Myocyte (in vitro differentiated cells): ENCODE data around the gene SPOCK1. TPM values are rescaled to one million over a fixed set of nuclear protein-coding genes. Genes with fewer than 3 reads are reported as not detected.
A peak's percentile ranks its signal among the peaks of the same experiment; 100 is the strongest.
"Not testable (repeated sequence)": the region's sequence is repeated elsewhere in the genome, so short reads cannot be mapped to it uniquely, and the experiment has no call there.

Source experiments
- DNase-seq: peaks from one replicate; pipeline ENCODE4 v3.0.0-alpha.2; 2012; ENCODE audit warnings: low read depth
- total RNA-seq: library from RNA; depleted of rRNA; stranded (reverse); fragments of >200 nt; gene quantifications from 2 replicates; pipeline ENCODE4 v1.2.3, GENCODE V29; 2014

Gene SPOCK1
- total RNA-seq, 1 donor from 2014 or later, result 9.5 TPM

- no peak for DNase-seq
Observed at GRCh38 chr5:137398751-137399150, 100.4 kb downstream of the SPOCK1 start.

GRCh38 chr5:137398154-137398553, 101.0 kb downstream of the SPOCK1 start:
- no peak for DNase-seq

GRCh38 chr5:137395011-137395755, 103.9 kb downstream of the SPOCK1 start:
- peak; percentile 89 for DNase-seq

GRCh38 chr5:137394380-137394779, 104.7 kb downstream of the SPOCK1 start:
- peak; percentile 25 for DNase-seq

GRCh38 chr5:137393196-137393993, 105.7 kb downstream of the SPOCK1 start:
- DNase-seq, result no peak

- no peak for DNase-seq
Observed at GRCh38 chr5:137392261-137392660, 106.9 kb downstream of the SPOCK1 start.

GRCh38 chr5:137391044-137391443, 108.1 kb downstream of the SPOCK1 start:
- DNase-seq, result not testable (repeated sequence)

- no peak for DNase-seq
Observed at GRCh38 chr5:137389042-137389441, 110.1 kb downstream of the SPOCK1 start.

GRCh38 chr5:137385064-137385463, 114.1 kb downstream of the SPOCK1 start:
- no peak for DNase-seq

- DNase-seq, result peak; percentile 33
Observed at GRCh38 chr5:137383909-137384308, 115.2 kb downstream of the SPOCK1 start.

GRCh38 chr5:137381555-137381954, 117.6 kb downstream of the SPOCK1 start:
- no peak for DNase-seq

GRCh38 chr5:137379555-137380286, 119.4 kb downstream of the SPOCK1 start:
- DNase-seq, result no peak

- DNase-seq, result no peak
Observed at GRCh38 chr5:137375741-137376526, 123.2 kb downstream of the SPOCK1 start.

GRCh38 chr5:137374110-137374714, 124.9 kb downstream of the SPOCK1 start:
- no peak for DNase-seq

GRCh38 chr5:137372773-137373160, 126.4 kb downstream of the SPOCK1 start:
- peak; percentile 66 for DNase-seq

GRCh38 chr5:137372016-137372772, 126.9 kb downstream of the SPOCK1 start:
- no peak for DNase-seq

- DNase-seq, result peak; percentile 52
Observed at GRCh38 chr5:137370096-137371071, 128.7 kb downstream of the SPOCK1 start.

- DNase-seq, result no peak
Observed at GRCh38 chr5:137368651-137369050, 130.5 kb downstream of the SPOCK1 start.

GRCh38 chr5:137367951-137368350, 131.2 kb downstream of the SPOCK1 start:
- DNase-seq, result peak; percentile 45
